ENCODE results near the gene FBXO47. TPM values are rescaled to one million over a fixed set of nuclear protein-coding genes. Genes with fewer than 3 reads are reported as not detected.
A peak's percentile ranks its signal among the peaks of the same experiment; 100 is the strongest.

The FBXO47 gene
- total and polyA plus RNA-seq, 2 of the 4 experiments (the other 2 are of a cell fraction): under 0.01 TPM; not detected in 1

- in situ Hi-C loops (cut with MboI; ENCODE audit: low sequenced_read_pairs): no loop called here
- no TSS peak for BruUV-seq (replicated peaks)
- Histone ChIP-seq H4K20me1 (ENCODE audit: insufficient read depth, low read length) (no peaks in the 10 kb centered on the region), H3K9ac (ENCODE audit: low read depth, low read length) (no peak overlapping the region), H4K91ac (ENCODE audit: insufficient read depth, low read depth, low read length) (no peak overlapping the region), H3K27me3 (ENCODE audit: control insufficient read depth, insufficient read depth, low read length) (no peaks in the 10 kb centered on the region), H3K36me3 (ENCODE audit: control insufficient read depth, insufficient read depth, low read length) (no peaks in the 10 kb centered on the region), H4K5ac (ENCODE audit: low read depth, low read length) (no peak overlapping the region), H2BK5ac (ENCODE audit: low read depth, low read length, poor library complexity, severe bottlenecking) (no peak overlapping the region), H3K23ac (ENCODE audit: low read depth, low read length) (no peak overlapping the region; the same call in 1 of the 2 replicates), H3K56ac (ENCODE audit: extremely low read depth, insufficient read depth, low read length) (no peak overlapping the region), H3K9me1 (ENCODE audit: insufficient read depth, low read length) (no peaks in the 10 kb centered on the region), H3K4me3 (ENCODE audit: insufficient read depth, low read depth, low read length) (no peak overlapping the region), H3K79me1 (ENCODE audit: low read depth in 1 of 2, low read length in 2 of 2) (no peaks in the 10 kb centered on the region), H2BK20ac (ENCODE audit: low read depth, low read length) (no peak overlapping the region), H2BK15ac (ENCODE audit: low read depth, low read length) (no peak overlapping the region), H2AK9ac (replicated peaks; ENCODE audit: low read depth, low read length, poor library complexity) (no peak overlapping the region), H3K4me1 (ENCODE audit: control insufficient read depth, insufficient read depth, low read length) (0 out of 2 replicates have a peak, but pooled peaks cover 2% of the 10 kb centered on the region), H3K27ac (ENCODE audit: insufficient read depth, low read length) (no peak overlapping the region), H4K8ac (ENCODE audit: low read depth in 2 of 2, low read length in 2 of 2) (no peak overlapping the region), H3K14ac (replicated peaks; ENCODE audit: low read depth, low read length) (no peak overlapping the region), H3K18ac (ENCODE audit: low read depth, low read length) (no peak overlapping the region), H3K4ac (ENCODE audit: low read depth, low read length) (no peak overlapping the region), H3K4me2 (ENCODE audit: low read depth, low read length) (no peak overlapping the region), H2AFZ (replicated peaks; ENCODE audit: low read length, poor library complexity) (no peak overlapping the region), H3K9me3 (ENCODE audit: control insufficient read depth, insufficient read depth, low read length) (no peaks in the 10 kb centered on the region), H2AK5ac (ENCODE audit: low read depth, low read length) (0 out of 2 replicates have a peak overlapping the region, but pooled peaks have one; percentile 3), H2BK120ac (ENCODE audit: low read depth, low read length) (no peak overlapping the region)
- ChIA-PET CTCF (interaction anchor here (1.3 kb wide), 1 partner anchor 15 kb away, joined by 3 read pairs; the partner anchor contains the start of gene LASP1NB), POLR2A (ENCODE audit: unreplicated experiment) (interaction anchor here (0.6 kb wide), 1 partner anchor 97 kb away, joined by 6 read pairs; no protein-coding TSS in a partner anchor)
- no peak for TF ChIP-seq RCOR1 (IDR thresholded peaks at IDR 0.05; ENCODE audit: insufficient replicate concordance, low read length)
- TF ChIP-seq SMC3 (IDR thresholded peaks at IDR 0.05; ENCODE audit: low read depth, low read length): no peak
- no peak for TF ChIP-seq CTCF (conservative IDR thresholded peaks at IDR 0.05; ENCODE audit: low read depth, low read length)
- TF ChIP-seq NFE2L2 (IDR thresholded peaks at IDR 0.05; ENCODE audit: low read depth, low read length): no peak
- no peak for TF ChIP-seq RFX5 (IDR thresholded peaks at IDR 0.05; ENCODE audit: low read depth, low read length)
- no peak for TF ChIP-seq MAZ (IDR thresholded peaks at IDR 0.05; ENCODE audit: borderline replicate concordance, low read depth, low read length)
- no peak for TF ChIP-seq MXI1 (IDR thresholded peaks at IDR 0.05; ENCODE audit: borderline replicate concordance, low read depth, low read length)
- no peak for TF ChIP-seq FOS (IDR thresholded peaks at IDR 0.05; ENCODE audit: low read depth, low read length)
- no peak for TF ChIP-seq CHD1 (IDR thresholded peaks at IDR 0.05; ENCODE audit: low read depth, low read length)
- TF ChIP-seq BHLHE40 (IDR thresholded peaks at IDR 0.05; ENCODE audit: low read depth, low read length): no peak
- TF ChIP-seq, protein P1, sequence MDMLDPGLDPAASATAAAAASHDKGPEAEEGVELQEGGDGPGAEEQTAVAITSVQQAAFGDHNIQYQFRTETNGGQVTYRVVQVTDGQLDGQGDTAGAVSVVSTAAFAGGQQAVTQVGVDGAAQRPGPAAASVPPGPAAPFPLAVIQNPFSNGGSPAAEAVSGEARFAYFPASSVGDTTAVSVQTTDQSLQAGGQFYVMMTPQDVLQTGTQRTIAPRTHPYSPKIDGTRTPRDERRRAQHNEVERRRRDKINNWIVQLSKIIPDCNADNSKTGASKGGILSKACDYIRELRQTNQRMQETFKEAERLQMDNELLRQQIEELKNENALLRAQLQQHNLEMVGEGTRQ (IDR thresholded peaks at IDR 0.05; ENCODE audit: low read depth, low read length): no peak
- TF ChIP-seq CEBPB (IDR thresholded peaks at IDR 0.05; ENCODE audit: low read depth, low read length): no peak
- no peak for TF ChIP-seq MAFK (IDR thresholded peaks at IDR 0.05; ENCODE audit: low read depth, low read length)
- TF ChIP-seq POLR2A (IDR thresholded peaks at IDR 0.05; ENCODE audit: low read depth, low read length): no peak
- TF ChIP-seq, protein P2, sequence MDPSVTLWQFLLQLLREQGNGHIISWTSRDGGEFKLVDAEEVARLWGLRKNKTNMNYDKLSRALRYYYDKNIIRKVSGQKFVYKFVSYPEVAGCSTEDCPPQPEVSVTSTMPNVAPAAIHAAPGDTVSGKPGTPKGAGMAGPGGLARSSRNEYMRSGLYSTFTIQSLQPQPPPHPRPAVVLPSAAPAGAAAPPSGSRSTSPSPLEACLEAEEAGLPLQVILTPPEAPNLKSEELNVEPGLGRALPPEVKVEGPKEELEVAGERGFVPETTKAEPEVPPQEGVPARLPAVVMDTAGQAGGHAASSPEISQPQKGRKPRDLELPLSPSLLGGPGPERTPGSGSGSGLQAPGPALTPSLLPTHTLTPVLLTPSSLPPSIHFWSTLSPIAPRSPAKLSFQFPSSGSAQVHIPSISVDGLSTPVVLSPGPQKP (IDR thresholded peaks at IDR 0.05; ENCODE audit: borderline replicate concordance, low read depth, low read length): no peak
- no peak for TF ChIP-seq RAD21 (IDR thresholded peaks at IDR 0.05; ENCODE audit: low read length)
- ATAC-seq (ENCODE audit: low read depth) (no peak), DNase-seq (no peak)
- intact Hi-C loops (cut with micrococcal nuclease): no loop called here
- dilution Hi-C loops (cut with HindIII; ENCODE audit: low sequenced_read_pairs, unreplicated experiment): no loop called here
- WGBS, 2 experiments (ENCODE audit: extremely low coverage in 2 of 2, insufficient read length in 1 of 2): no CpG with 5 or more reads among the region's 1 CpG
Observed at GRCh38 chr17:38940404-38940803, 26.8 kb downstream of the FBXO47 start.
